Esophagus squamous epithelium (tissue), 4 donors: ENCODE results near the gene TAP2.

Source experiments
- POLR2A ChIP-seq, 4 donors: fragments of 450-650 bp; IDR thresholded peaks; one replicate each; pipeline ENCODE4 v1.6.1; 2017; ENCODE audit warnings: antibody characterized with exemption in 4 of 4, mild to moderate bottlenecking in 4 of 4, moderate library complexity in 3 of 4
- TF ChIP-seq, protein P1 (sequence below), 6 experiments: fragments of 450-650 bp in 4 of 6; fragments of 200-600 bp in 2 of 6; sonication (generic) in 2 of 6; IDR thresholded peaks; one replicate each; pipeline ENCODE4 v1.5.1; 2016 to 2019; ENCODE audit warnings: antibody characterized with exemption in 6 of 6, mild to moderate bottlenecking in 4 of 6, moderate library complexity in 4 of 6

DNA sequence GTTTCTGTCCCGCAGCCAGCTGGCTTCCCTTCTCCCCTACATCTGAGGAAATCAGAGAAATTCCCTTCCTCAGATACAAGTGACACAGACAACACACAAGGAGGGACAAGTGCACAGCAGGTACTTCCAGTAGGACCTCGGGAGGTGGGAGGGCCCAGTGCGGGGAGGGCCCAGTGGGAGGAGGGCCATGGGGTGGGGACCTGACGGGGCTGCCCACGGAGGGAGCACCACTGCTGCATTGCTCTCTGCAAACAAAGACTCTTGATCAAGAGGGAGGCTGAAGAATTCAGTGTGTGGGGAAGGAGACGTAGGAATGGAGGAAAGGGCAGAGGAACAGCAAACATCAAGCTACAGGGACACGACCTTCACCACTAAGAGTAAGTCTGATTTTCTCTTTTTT lies 9.0 kb downstream of the TAP2 start:
- TF ChIP-seq, protein P1, sequence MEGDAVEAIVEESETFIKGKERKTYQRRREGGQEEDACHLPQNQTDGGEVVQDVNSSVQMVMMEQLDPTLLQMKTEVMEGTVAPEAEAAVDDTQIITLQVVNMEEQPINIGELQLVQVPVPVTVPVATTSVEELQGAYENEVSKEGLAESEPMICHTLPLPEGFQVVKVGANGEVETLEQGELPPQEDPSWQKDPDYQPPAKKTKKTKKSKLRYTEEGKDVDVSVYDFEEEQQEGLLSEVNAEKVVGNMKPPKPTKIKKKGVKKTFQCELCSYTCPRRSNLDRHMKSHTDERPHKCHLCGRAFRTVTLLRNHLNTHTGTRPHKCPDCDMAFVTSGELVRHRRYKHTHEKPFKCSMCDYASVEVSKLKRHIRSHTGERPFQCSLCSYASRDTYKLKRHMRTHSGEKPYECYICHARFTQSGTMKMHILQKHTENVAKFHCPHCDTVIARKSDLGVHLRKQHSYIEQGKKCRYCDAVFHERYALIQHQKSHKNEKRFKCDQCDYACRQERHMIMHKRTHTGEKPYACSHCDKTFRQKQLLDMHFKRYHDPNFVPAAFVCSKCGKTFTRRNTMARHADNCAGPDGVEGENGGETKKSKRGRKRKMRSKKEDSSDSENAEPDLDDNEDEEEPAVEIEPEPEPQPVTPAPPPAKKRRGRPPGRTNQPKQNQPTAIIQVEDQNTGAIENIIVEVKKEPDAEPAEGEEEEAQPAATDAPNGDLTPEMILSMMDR (IDR thresholded peaks at IDR 0.05): no peak
- no peak for TF ChIP-seq POLR2A (IDR thresholded peaks at IDR 0.05)
